Measurements from ENCODE around the gene ZGLP1. TPM values are rescaled to one million over a fixed set of nuclear protein-coding genes. Genes with fewer than 3 reads are reported as not detected.
A peak's percentile ranks its signal among the peaks of the same experiment; 100 is the strongest.

Gene ZGLP1
- total and polyA plus RNA-seq, 2 of the 13 experiments (the other 11 are each of a cell fraction or from before 2014, with no cell fraction given), result 2.4 to 3.0 TPM

- no peak for TF ChIP-seq ZMAT5 (CRISPR knock-in tag; IDR thresholded peaks at IDR 0.05; ENCODE audit: borderline replicate concordance, low read depth)
- TF ChIP-seq ATF3 (CRISPR knock-in tag; IDR thresholded peaks at IDR 0.05), result peak; percentile 63; the same call in 1 of the 2 replicates
- peak; percentile 78 for TF ChIP-seq THAP7 (CRISPR knock-in tag; IDR thresholded peaks at IDR 0.05)
- TF ChIP-seq SMAD3 (CRISPR knock-in tag; IDR thresholded peaks at IDR 0.05), result peak; percentile 94
- no peak for TF ChIP-seq NFRKB (IDR thresholded peaks at IDR 0.05)
- TF ChIP-seq ZNF781 (CRISPR knock-in tag; IDR thresholded peaks at IDR 0.05; ENCODE audit: borderline replicate concordance, not compliant biosample characterization), result peak; percentile 59
- peak; percentile 77 for TF ChIP-seq ATF2 (CRISPR knock-in tag; IDR thresholded peaks at IDR 0.05)
- TF ChIP-seq ZFP36 (IDR thresholded peaks at IDR 0.05; ENCODE audit: borderline replicate concordance, low read depth, low read length, partially characterized antibody), result no peak
- TF ChIP-seq EED (CRISPR knock-in tag; IDR thresholded peaks at IDR 0.05), result no peak
- no peak for TF ChIP-seq FOXA1 (IDR thresholded peaks at IDR 0.05)
- no peak; the same call in 1 of the 2 replicates for TF ChIP-seq FOXA1 (CRISPR knock-in tag; IDR thresholded peaks at IDR 0.05)
- no peak for TF ChIP-seq DBP (CRISPR knock-in tag; IDR thresholded peaks at IDR 0.05; ENCODE audit: not compliant biosample characterization)
- TF ChIP-seq CHD2 (IDR thresholded peaks at IDR 0.05; ENCODE audit: low read depth, low read length), result no peak
- peak; percentile 73 for TF ChIP-seq GABPA (IDR thresholded peaks at IDR 0.05; ENCODE audit: low read depth, low read length)
- TF ChIP-seq GABPA (CRISPR knock-in tag; IDR thresholded peaks at IDR 0.05; ENCODE audit: low read depth), result peak; percentile 91
- TF ChIP-seq, protein P1, sequence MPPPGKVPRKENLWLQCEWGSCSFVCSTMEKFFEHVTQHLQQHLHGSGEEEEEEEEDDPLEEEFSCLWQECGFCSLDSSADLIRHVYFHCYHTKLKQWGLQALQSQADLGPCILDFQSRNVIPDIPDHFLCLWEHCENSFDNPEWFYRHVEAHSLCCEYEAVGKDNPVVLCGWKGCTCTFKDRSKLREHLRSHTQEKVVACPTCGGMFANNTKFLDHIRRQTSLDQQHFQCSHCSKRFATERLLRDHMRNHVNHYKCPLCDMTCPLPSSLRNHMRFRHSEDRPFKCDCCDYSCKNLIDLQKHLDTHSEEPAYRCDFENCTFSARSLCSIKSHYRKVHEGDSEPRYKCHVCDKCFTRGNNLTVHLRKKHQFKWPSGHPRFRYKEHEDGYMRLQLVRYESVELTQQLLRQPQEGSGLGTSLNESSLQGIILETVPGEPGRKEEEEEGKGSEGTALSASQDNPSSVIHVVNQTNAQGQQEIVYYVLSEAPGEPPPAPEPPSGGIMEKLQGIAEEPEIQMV (CRISPR knock-in tag; IDR thresholded peaks at IDR 0.05; ENCODE audit: low read depth), result no peak
- TF ChIP-seq ZSCAN31 (CRISPR knock-in tag; IDR thresholded peaks at IDR 0.05; ENCODE audit: low read depth), result peak; percentile 97
- TF ChIP-seq ZNF782 (CRISPR knock-in tag; IDR thresholded peaks at IDR 0.05; ENCODE audit: borderline replicate concordance), result no peak
- peak; percentile 43; the same call in 1 of the 2 replicates for TF ChIP-seq CEBPG (CRISPR knock-in tag; IDR thresholded peaks at IDR 0.05)
- peak; percentile 58 for TF ChIP-seq FOXK1 (CRISPR knock-in tag; IDR thresholded peaks at IDR 0.05; ENCODE audit: borderline replicate concordance, low read depth)
- TF ChIP-seq, protein P2, sequence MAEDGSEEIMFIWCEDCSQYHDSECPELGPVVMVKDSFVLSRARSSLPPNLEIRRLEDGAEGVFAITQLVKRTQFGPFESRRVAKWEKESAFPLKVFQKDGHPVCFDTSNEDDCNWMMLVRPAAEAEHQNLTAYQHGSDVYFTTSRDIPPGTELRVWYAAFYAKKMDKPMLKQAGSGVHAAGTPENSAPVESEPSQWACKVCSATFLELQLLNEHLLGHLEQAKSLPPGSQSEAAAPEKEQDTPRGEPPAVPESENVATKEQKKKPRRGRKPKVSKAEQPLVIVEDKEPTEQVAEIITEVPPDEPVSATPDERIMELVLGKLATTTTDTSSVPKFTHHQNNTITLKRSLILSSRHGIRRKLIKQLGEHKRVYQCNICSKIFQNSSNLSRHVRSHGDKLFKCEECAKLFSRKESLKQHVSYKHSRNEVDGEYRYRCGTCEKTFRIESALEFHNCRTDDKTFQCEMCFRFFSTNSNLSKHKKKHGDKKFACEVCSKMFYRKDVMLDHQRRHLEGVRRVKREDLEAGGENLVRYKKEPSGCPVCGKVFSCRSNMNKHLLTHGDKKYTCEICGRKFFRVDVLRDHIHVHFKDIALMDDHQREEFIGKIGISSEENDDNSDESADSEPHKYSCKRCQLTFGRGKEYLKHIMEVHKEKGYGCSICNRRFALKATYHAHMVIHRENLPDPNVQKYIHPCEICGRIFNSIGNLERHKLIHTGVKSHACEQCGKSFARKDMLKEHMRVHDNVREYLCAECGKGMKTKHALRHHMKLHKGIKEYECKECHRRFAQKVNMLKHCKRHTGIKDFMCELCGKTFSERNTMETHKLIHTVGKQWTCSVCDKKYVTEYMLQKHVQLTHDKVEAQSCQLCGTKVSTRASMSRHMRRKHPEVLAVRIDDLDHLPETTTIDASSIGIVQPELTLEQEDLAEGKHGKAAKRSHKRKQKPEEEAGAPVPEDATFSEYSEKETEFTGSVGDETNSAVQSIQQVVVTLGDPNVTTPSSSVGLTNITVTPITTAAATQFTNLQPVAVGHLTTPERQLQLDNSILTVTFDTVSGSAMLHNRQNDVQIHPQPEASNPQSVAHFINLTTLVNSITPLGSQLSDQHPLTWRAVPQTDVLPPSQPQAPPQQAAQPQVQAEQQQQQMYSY (CRISPR knock-in tag; IDR thresholded peaks at IDR 0.05), result peak; percentile 67; the same call in 1 of the 2 replicates
Measured at GRCh38 chr19:10270616-10271394, 38.8 kb downstream of the ZGLP1 start, which contains the start of gene ICAM1 (continued).

Data from HepG2 (cell line).